ENCODE measurements around the gene ATP5F1C.
"Not testable (repeated sequence)": the region's sequence is repeated elsewhere in the genome, so short reads cannot be mapped to it uniquely, and the experiment has no call there.

Gene ATP5F1C

GRCh38 chr10:7787150-7787856 is 674 bp upstream of the ATP5F1C start:
- no peak for DNase-seq

- DNase-seq, result no peak
These were observed 786 bp downstream of the ATP5F1C start for GRCh38 chr10:7788639-7789286.

DNA sequence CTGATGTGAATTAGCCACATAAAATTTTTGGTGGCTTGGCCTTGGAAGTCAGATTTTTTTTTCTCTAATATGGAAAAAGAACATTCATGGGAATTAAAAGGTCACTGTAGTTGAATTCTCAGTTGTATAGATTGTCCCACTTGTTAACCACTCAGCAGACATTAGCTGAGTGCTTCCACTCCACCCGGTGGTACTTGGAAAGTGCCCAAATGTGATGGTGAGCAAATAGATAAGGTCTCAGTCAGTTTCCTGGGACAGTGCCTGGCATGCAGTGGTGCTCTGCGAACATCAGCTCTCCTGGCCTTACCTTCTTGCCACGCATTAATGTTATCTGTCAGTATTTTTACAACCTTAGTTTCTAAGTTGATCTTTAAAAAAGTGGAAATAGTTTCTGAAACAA is 1.4 kb downstream of the ATP5F1C start:
- DNase-seq, result no peak

- no peak for DNase-seq
These were observed 4.6 kb downstream of the ATP5F1C start for GRCh38 chr10:7792541-7792940.

DNA sequence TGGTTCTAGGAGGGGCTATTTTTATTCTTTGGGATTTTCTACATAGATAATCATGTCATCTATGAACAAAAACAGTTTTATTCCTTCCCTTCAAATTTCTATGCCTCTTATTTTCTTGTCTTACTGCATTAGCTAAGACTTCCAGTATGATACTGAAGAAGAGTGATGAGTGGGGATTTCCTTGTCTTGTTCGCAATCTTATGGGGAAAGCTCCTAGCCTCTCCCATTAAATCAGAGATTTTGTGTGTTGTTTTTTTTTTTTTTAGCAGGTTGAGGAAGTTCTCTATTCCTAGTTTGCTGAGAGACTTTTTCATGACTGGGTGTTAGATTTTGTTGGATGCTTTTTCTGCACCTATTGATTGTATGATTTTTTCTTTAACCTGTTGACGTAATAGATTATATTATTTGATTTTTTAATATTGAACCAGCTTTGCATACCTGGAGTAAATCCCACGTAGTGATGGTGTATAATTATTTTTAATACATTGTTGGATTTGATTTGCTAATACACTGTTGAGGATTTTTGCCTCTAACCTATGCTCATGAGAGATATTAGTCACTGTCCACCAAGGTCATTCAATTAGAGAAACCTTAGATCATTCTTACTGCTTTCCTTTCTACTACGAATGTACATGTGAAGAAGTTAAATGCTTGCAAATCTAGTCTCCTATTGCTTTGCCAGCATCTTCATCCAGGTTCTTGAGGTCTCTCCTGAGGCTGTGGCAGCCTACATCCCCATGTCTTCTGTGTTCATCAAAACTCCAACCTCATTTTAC is 6.5 kb downstream of the ATP5F1C start:
- DNase-seq, result no peak

GRCh38 chr10:7795605-7796004 is 7.6 kb downstream of the ATP5F1C start:
- DNase-seq, result no peak

GRCh38 chr10:7797582-7797981 is 9.6 kb downstream of the ATP5F1C start:
- DNase-seq, result no peak

- DNase-seq, result no peak
These were observed 14.6 kb downstream of the ATP5F1C start for GRCh38 chr10:7802606-7803005.

GRCh38 chr10:7804216-7804615 is 16.2 kb downstream of the ATP5F1C start:
- DNase-seq, result no peak

DNA sequence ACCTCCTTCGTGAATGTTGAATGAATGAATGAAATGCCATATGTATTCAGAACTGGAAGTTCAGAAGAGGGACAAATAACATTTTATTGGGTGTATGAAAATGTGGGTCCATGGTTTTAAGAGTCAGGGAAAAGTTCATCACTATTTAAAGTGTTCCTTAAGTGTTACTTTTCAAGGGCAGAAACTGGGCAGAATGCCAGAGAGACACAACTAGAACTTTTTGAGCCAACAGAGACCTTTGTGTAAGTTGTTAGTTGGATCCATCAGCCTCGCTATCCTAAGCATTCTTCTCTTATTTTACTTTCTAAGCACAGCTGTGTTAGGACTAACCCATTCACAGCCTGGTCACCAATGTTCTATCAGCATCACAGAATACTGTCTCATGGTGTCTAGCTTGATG is 16.8 kb downstream of the ATP5F1C start:
- DNase-seq, result no peak

- no peak for DNase-seq
These were observed 20.8 kb downstream of the ATP5F1C start for GRCh38 chr10:7808686-7809267.

GRCh38 chr10:7810443-7810842 is 22.5 kb downstream of the ATP5F1C start:
- no peak for DNase-seq

DNA sequence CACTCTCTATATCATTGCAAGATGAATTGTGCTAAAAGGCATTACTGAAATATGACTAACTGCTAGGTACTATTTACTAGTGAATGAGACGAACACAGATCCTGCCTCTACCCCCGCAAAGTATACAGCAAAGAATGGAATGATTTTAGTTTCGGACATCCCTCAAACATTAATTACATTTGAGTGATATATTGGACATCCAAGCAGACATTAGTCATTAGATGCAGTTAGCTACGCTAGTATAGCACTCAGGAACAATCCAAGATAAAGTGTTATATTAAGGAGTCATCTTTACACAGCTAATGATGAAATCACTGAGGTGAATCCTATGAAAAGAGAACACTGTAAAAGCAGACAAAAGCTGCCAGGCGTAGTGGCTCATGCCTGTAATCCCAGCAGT is 23.0 kb downstream of the ATP5F1C start:
- no peak for DNase-seq

GRCh38 chr10:7811743-7812142 is 23.8 kb downstream of the ATP5F1C start:
- DNase-seq, result not testable (repeated sequence)

GRCh38 chr10:7813481-7813880 is 25.5 kb downstream of the ATP5F1C start:
- DNase-seq, result no peak

- no peak for DNase-seq
These were observed 29.6 kb downstream of the ATP5F1C start for GRCh38 chr10:7817576-7817975.

DNA sequence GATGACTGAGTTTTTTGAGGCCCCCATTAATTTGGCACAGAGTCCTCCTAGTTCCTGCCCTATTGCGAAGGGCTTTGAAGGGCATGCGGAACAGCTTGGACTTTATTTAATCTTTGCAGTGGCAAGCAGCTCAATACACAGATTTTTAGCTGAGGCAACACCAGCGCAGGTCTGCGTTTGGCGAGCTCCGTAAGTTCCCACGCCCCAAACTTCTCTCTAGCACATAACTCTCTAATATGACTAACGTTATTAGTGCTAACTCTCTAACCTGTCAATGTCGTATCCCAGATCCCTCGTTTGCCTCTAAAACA is 30.0 kb downstream of the ATP5F1C start:
- no peak for DNase-seq

GRCh38 chr10:7818295-7819120 is 30.5 kb downstream of the ATP5F1C start, which contains the start of gene TAF3:
Gene TAF3 (plus strand): TSS chr10:7818505. CDS start chr10:7818710, 205 bp downstream.
- DNase-seq, result peak; percentile 79

DNA sequence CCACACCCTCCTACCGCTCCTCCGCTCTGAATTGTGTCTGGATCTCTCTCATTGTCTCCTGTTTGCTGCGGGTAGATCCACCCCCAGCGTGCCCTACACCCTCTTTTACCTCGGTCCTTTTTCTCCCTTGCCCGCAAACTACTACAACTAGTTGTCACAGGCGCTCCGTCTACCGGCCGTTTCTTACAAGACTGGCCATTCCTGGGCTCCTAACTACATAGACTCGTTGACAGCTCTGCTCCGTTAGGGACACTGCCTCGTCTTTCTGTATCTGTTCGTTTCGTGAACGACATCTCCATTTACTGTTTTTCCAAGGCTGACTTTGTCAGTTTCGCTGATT is 31.1 kb downstream of the ATP5F1C start:
- no peak for DNase-seq

DNA sequence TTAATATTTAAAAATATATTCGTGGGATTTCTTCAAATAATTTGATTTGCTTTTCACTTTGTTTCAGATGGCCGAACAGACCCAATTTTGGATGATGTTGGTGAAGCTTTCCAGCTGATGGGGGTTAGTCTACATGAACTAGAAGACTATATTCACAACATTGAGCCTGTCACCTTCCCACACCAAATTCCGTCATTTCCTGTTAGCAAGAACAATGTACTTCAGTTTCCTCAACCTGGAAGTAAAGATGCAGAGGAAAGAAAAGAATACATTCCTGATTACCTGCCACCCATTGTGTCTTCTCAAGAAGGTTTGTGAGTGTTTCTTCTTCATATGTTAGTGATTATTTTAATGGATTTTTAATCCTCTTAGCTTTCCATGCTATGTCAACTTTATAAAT is 36.3 kb downstream of the ATP5F1C start:
- no peak for DNase-seq

DNA sequence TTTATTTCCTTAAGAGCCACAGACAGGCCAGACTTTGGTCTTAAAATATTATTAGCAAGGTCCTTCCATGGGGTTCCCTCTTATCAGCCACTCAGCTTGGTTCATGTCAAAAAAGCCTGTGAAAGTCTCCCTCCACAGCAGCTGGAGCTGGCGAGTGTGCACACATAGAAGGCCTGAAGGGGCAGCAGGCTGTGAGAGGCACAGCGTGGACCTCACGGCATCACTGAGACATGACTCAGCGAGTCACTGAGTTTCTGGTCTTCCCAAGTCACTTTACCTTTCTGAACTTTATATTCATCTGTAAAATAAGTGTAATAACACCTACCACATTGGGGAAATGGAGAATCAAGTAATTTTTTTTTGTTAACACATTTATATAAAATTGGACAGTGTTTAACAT is 39.0 kb downstream of the ATP5F1C start:
- DNase-seq, result no peak

GRCh38 chr10:7829289-7829834 is 41.4 kb downstream of the ATP5F1C start:
- DNase-seq, result no peak
